NCI-H748 treated with DMSO at 0.1 percent for 48 hours (cell line): Measurements from ENCODE around the gene MOCS2.
A peak's percentile ranks its signal among the peaks of the same experiment; 100 is the strongest.
"Not testable (repeated sequence)": the region's sequence is repeated elsewhere in the genome, so short reads cannot be mapped to it uniquely, and the experiment has no call there.

Source experiments
- DNase-seq: peaks from one replicate; lab custom pipeline; 2025; lab: John Stamatoyannopoulos, UW

Gene MOCS2

GRCh38 chr5:53109443-53110127 lies at the start of gene MOCS2:
MOCS2 (minus strand) TSS chr5:53109757; CDS start chr5:53107174, 2,583 bp downstream.
- DNase-seq = peak; percentile 62

- no peak for DNase-seq
Measured at GRCh38 chr5:53151713-53152458, 42.3 kb upstream of the MOCS2 start.

- no peak for DNase-seq
Measured at GRCh38 chr5:53133020-53133419, 23.5 kb upstream of the MOCS2 start.

- DNase-seq = no peak
Measured at GRCh38 chr5:53130266-53130665, 20.7 kb upstream of the MOCS2 start.

- DNase-seq = no peak
Measured at GRCh38 chr5:53128481-53128880, 18.9 kb upstream of the MOCS2 start.

- DNase-seq = no peak
Measured at GRCh38 chr5:53127107-53127506, 17.6 kb upstream of the MOCS2 start.

- DNase-seq = no peak
Measured at GRCh38 chr5:53126521-53126920, 17.0 kb upstream of the MOCS2 start.

- DNase-seq = peak; percentile 3
Measured at GRCh38 chr5:53123702-53124101, 14.1 kb upstream of the MOCS2 start.

GRCh38 chr5:53120165-53120564 lies 10.6 kb upstream of the MOCS2 start:
- no peak for DNase-seq

GRCh38 chr5:53118879-53119278 lies 9.3 kb upstream of the MOCS2 start:
- no peak for DNase-seq

- DNase-seq = no peak
Measured at GRCh38 chr5:53116597-53116996, 7.0 kb upstream of the MOCS2 start.

- no peak for DNase-seq
Measured at GRCh38 chr5:53114988-53115387, 5.4 kb upstream of the MOCS2 start.

GRCh38 chr5:53113947-53114346 lies 4.4 kb upstream of the MOCS2 start:
- DNase-seq = no peak

GRCh38 chr5:53112909-53113308 lies 3.4 kb upstream of the MOCS2 start:
- no peak for DNase-seq

- not testable (repeated sequence) for DNase-seq
Measured at GRCh38 chr5:53112307-53112706, 2.8 kb upstream of the MOCS2 start.

- no peak for DNase-seq
Measured at GRCh38 chr5:53111139-53111538, 1.6 kb upstream of the MOCS2 start.

- no peak for DNase-seq
Measured at GRCh38 chr5:53110156-53110555, 599 bp upstream of the MOCS2 start.

GRCh38 chr5:53109056-53109442 lies 508 bp downstream of the MOCS2 start:
- peak; percentile 62 for DNase-seq

GRCh38 chr5:53105611-53106300 lies 3.8 kb downstream of the MOCS2 start:
- no peak for DNase-seq

- no peak for DNase-seq
Measured at GRCh38 chr5:53100606-53101005, 9.0 kb downstream of the MOCS2 start.

GRCh38 chr5:53099546-53099945 lies 10.0 kb downstream of the MOCS2 start:
- DNase-seq = no peak

GRCh38 chr5:53095931-53096525 lies 13.5 kb downstream of the MOCS2 start:
- DNase-seq = peak; percentile 41

GRCh38 chr5:53095217-53095616 lies 14.3 kb downstream of the MOCS2 start:
- no peak for DNase-seq
